Kidney epithelial cell (primary cell): ENCODE measurements around the gene MRPL20. TPM values are rescaled to one million over a fixed set of nuclear protein-coding genes. Genes with fewer than 3 reads are reported as not detected.

ENCODE experiments used
- DNase-seq: peaks from one replicate; pipeline ENCODE4 v3.0.0-alpha.2; 2010; ENCODE audit warnings: low read depth
- H3K27me3 ChIP-seq: 2 replicates; pipeline ENCODE4 v1.6.0; 2011; ENCODE audit warnings: low read length; ENCODE audit not compliant: control insufficient read depth, insufficient read depth
- H3K36me3 ChIP-seq: 2 replicates; pipeline ENCODE4 v1.5.1; 2011; ENCODE audit warnings: low read length; ENCODE audit not compliant: control insufficient read depth, insufficient read depth
- H3K4me3 ChIP-seq: 2 replicates; pipeline ENCODE4 v1.5.1; 2011; ENCODE audit warnings: low read depth, mild to moderate bottlenecking, control low read depth, low read length
- CTCF ChIP-seq: IDR thresholded peaks from 2 replicates; pipeline ENCODE4 v1.5.1; 2011; ENCODE audit warnings: mild to moderate bottlenecking, moderate library complexity, low read length, control low read depth, inconsistent platforms; ENCODE audit not compliant: insufficient read depth, poor library complexity, severe bottlenecking
- total RNA-seq: library from RNA; depleted of rRNA; stranded (reverse); fragments of >200 nt; gene quantifications from 2 replicates; pipeline ENCODE4 v1.2.3, GENCODE V29; 2015

MRPL20 gene
- total RNA-seq, 1 donor from 2014 or later = 159 TPM

GRCh38 chr1:1421907-1422464, 14.9 kb upstream of the MRPL20 start:
- TF ChIP-seq CTCF = no peak
- DNase-seq = no peak
- no peak overlapping the region for H3K4me3 ChIP-seq
- no peaks in the 10 kb centered on the region for H3K36me3 ChIP-seq
- peaks cover 6% of the 10 kb centered on the region for H3K27me3 ChIP-seq

DNA sequence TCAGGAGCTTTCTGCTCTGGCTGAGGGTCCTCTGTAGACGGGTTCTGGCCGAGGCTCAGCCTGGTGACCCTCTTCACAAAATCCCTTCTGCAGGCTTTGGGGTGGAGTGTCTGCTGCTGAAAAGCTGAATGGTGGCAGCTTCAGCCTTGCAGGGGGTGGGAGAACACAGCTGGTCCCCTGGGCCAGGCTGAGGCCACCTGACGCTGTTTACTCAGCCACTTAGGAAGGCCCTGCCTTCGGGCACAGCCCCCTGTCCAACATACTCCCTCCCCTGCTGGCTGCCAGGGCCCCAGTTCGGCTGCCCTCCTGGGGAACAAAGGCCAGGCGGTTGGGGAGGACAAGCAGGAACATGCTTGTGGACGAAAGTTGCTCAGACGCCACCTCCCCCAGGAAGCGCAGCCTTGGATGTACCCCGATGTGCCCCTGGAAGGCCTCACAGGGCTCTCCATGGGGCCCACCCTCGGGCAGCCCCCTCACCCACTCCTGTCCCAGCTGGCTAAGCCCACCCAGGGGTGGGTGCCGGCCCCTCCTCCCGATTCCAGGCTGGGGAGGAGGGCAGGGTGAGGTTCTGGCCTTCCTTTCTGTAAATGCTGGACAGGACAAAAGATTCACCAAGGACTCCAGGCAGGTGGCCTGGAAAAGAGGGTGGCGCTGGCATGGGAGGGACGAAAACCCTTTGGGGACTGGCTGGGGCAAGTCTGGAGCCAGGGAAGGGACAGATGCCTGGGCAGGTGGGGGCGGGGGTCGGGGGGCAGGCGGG, 14.2 kb upstream of the MRPL20 start, which contains the start of gene ANKRD65:
TSS of gene ANKRD65 (minus strand) at position 130 of the 760 bp plus-strand sequence. CDS start 271 bp downstream, outside the sequence.
- Histone ChIP-seq H3K27me3 (peaks cover 6% of the 10 kb centered on the region), H3K4me3 (peak within 1 kb of the TSS; percentile 3), H3K36me3 (no peaks in the 10 kb centered on the region)
- no peak for TF ChIP-seq CTCF
- DNase-seq = no peak

- no peak overlapping the region for H3K4me3 ChIP-seq
- H3K36me3 ChIP-seq = no peaks in the 10 kb centered on the region
- peaks cover 2% of the 10 kb centered on the region for H3K27me3 ChIP-seq
- no peak for DNase-seq
- no peak for TF ChIP-seq CTCF
Observed at GRCh38 chr1:1420654-1421141, 13.6 kb upstream of the MRPL20 start.

GRCh38 chr1:1419813-1420653, 12.9 kb upstream of the MRPL20 start:
- H3K4me3 ChIP-seq = peak overlapping the region; percentile 3
- DNase-seq = no peak
- H3K27me3 ChIP-seq = peaks cover 2% of the 10 kb centered on the region
- no peak for TF ChIP-seq CTCF
- no peaks in the 10 kb centered on the region for H3K36me3 ChIP-seq

DNA sequence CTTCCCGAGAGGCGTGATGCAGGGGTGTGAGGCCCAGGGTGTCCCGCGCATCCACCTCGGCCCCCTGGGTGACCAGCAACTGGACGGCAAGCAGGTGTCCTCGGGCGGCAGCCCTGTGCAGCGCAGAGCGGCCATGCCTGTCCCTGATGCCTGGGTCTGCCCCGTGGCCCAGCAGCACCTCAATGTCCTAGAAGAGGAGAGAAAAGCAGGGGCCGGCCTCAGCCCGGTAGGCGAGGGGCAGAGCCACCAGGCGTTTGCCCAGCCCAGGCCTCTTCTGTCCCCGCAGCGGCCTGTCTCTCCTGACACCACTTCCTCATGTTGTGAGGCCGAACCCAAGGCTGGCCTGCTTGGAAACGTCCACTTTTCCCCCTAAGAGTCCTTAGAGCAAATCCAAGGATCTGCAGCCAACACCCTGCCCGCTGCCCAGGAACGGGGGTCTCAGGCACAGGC, 12.3 kb upstream of the MRPL20 start:
- H3K27me3 ChIP-seq = peaks cover 2% of the 10 kb centered on the region
- TF ChIP-seq CTCF = no peak
- no peak for DNase-seq
- H3K4me3 ChIP-seq = no peak overlapping the region
- H3K36me3 ChIP-seq = no peaks in the 10 kb centered on the region
